Nephron progenitor cell (in vitro differentiated cells): ENCODE results near the gene HEMK1.
A peak's percentile ranks its signal among the peaks of the same experiment; 100 is the strongest.

ENCODE experiments used
- DNase-seq: peaks from one replicate; pipeline ENCODE4 v3.0.0; 2021
- H3K27ac Mint-ChIP-seq: 2 replicates; pipeline ENCODE4 v1.8.0; 2021; ENCODE audit warnings: mild to moderate bottlenecking, moderate library complexity, mixed read lengths
- H3K27me3 Mint-ChIP-seq: 2 replicates; pipeline ENCODE4 v1.8.0; 2021; ENCODE audit warnings: mild to moderate bottlenecking, low read depth, mixed read lengths; ENCODE audit not compliant: poor library complexity
- H3K36me3 Mint-ChIP-seq: 2 replicates; pipeline ENCODE4 v1.8.0; 2021; ENCODE audit warnings: low read depth, mixed read lengths
- H3K4me1 Mint-ChIP-seq: 2 replicates; pipeline ENCODE4 v1.8.0; 2021; ENCODE audit warnings: mixed read lengths
- H3K4me3 Mint-ChIP-seq: 2 replicates; pipeline ENCODE4 v1.8.0; 2021; ENCODE audit warnings: mild to moderate bottlenecking, moderate library complexity, mixed read lengths
- H3K9me3 Mint-ChIP-seq: 2 replicates; pipeline ENCODE4 v1.8.0; 2021; ENCODE audit warnings: mild to moderate bottlenecking, moderate library complexity, mixed read lengths
- CTCF ChIP-seq: fragments of 200-600 bp; sonication (generic); IDR thresholded peaks from 2 replicates; pipeline ENCODE4 v1.5.0; 2021; ENCODE audit warnings: antibody characterized with exemption

The HEMK1 gene

DNA sequence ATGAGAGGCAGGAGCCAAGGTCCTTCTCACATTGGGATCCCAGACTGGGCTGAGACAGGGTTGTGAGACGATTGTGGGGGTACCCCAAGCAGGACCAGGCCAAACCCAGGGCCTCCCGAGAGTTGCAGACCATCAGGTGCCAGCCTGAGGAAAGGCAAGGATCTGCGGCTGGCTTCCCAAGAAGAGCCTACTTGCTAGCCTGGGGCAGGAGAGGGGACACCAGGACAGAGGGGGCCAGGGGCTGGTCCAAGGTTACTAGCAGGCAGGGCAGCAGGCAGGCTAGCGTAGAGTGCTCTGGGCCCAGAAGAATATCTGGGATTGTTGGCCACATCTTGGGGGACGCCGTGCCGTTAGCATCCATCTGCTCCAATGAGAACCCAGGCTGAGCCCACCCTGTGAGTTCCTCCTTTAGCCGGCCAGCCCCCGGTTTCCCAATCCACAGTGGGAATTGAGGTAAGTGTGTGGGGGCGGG is 41.7 kb downstream of the HEMK1 start:
- Mint-ChIP-seq H3K27ac (peak overlapping the region; percentile 64), H3K4me3 (peak overlapping the region; percentile 85), H3K4me1 (peaks cover 49% of the 10 kb centered on the region), H3K36me3 (no peaks in the 10 kb centered on the region), H3K27me3 (peaks cover 33% of the 10 kb centered on the region), H3K9me3 (no peaks in the 10 kb centered on the region)
- TF ChIP-seq CTCF = no peak
- DNase-seq = no peak

DNA sequence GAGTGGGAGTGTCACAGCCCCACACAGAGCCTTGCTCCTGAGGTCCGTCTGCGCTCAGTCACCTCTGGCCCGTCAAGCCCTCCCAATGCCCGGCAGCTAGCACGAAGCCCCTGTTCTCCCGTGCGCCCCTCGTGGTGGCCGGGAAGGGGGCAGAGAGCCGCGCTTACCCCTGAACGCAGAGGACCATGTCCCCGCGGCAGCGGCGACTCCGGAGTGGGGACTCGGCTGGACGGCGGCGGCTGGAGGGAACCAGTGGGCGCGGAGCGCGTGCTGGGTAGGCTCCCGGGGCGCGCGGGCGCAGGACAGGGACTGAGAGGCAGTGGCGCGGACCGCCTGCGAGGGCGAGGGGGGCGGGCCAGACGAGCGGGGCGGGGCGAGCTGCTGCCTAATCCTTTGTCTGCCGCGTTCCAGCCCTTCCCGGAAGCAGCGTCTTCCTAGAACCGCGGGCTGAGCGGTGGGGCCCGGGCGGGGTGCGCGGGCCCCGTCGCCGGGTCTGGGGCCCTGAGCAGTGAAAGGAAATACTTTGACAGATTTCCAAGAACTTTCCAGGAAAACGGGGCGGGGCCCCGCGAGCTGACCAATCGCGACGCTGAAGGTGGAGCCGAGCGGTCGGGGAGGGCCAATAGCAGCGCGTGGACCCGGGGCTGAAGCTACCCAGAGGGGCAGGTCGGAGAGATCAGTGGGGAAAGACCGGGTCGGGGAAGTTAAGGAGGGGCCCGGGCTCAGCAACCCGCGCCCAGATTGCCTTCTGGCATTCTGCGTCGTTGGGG is 42.3 kb downstream of the HEMK1 start, which contains the start of gene CISH:
Gene CISH, minus strand, starts transcription at position 311 of the 770 bp plus-strand sequence. Its CDS starts 124 bp downstream, at position 187.
- peak within 1 kb of the TSS; percentile 85 for H3K4me3 Mint-ChIP-seq
- TF ChIP-seq CTCF = peak; percentile 54
- H3K27me3 Mint-ChIP-seq = peaks cover 36% of the 10 kb centered on the region
- peaks cover 55% of the 10 kb centered on the region for H3K4me1 Mint-ChIP-seq
- H3K36me3 Mint-ChIP-seq = no peaks in the 10 kb centered on the region
- DNase-seq = peak; percentile 98
- no peaks in the 10 kb centered on the region for H3K9me3 Mint-ChIP-seq
- peak within 1 kb of the TSS; percentile 69 for H3K27ac Mint-ChIP-seq

- TF ChIP-seq CTCF = no peak
- Mint-ChIP-seq H3K27ac (peak overlapping the region; percentile 69), H3K27me3 (peaks cover 36% of the 10 kb centered on the region), H3K36me3 (no peaks in the 10 kb centered on the region), H3K4me3 (peak overlapping the region; percentile 85), H3K9me3 (no peaks in the 10 kb centered on the region), H3K4me1 (peaks cover 55% of the 10 kb centered on the region)
- no peak for DNase-seq
Observed at GRCh38 chr3:50612234-50612882, 43.0 kb downstream of the HEMK1 start.

DNA sequence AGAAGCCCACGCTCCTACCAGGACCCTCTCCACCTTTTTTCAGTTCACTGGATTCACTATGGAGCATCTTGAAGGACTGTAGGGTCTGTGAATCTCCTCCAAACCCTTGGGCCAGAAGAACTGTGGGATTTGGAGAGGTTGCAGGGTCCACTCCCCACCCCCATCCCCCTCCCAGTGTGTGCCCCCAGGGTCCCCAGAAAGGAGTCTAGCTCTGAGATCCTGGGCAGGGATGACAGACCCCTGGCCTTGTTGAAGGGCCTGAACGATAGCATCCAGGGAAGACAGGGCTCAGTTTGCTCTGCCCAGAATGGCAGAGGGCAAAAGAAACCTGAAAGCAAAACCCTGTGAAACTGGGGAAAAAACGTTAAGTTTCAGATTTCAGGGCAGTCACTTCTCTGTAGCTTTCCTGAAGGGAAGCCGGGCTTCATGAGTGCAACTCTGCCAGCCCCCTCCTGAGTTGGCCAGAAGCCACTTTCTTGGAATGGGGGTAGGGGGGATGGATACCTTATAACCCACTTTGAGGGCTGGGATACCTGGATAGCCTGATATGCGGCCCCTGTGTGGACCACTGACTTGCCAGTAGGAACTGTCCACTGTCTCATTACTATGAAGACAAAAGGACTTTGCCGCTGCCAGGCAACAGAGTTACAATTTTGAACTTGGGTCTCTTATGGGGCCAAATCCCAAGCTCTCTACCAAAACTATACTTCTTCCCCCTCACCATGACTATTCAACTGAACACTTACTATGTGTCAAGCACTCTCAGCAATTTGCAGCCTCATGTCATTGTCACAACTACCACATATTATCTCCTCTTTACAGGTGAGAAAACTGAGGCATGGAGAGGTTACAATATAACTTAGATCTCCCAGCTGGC is 43.9 kb downstream of the HEMK1 start:
- H3K4me1 Mint-ChIP-seq = peaks cover 55% of the 10 kb centered on the region
- TF ChIP-seq CTCF = no peak
- no peak for DNase-seq
- H3K27me3 Mint-ChIP-seq = peaks cover 36% of the 10 kb centered on the region
- H3K9me3 Mint-ChIP-seq = no peaks in the 10 kb centered on the region
- no peaks in the 10 kb centered on the region for H3K36me3 Mint-ChIP-seq
- H3K4me3 Mint-ChIP-seq = peak overlapping the region; percentile 85
- H3K27ac Mint-ChIP-seq = no peak overlapping the region

GRCh38 chr3:50615190-50615589 is 45.9 kb downstream of the HEMK1 start:
- peaks cover 27% of the 10 kb centered on the region for H3K27me3 Mint-ChIP-seq
- no peak overlapping the region for H3K27ac Mint-ChIP-seq
- H3K36me3 Mint-ChIP-seq = no peaks in the 10 kb centered on the region
- H3K4me3 Mint-ChIP-seq = no peak overlapping the region
- no peak for TF ChIP-seq CTCF
- DNase-seq = no peak
- peaks cover 45% of the 10 kb centered on the region for H3K4me1 Mint-ChIP-seq
- no peaks in the 10 kb centered on the region for H3K9me3 Mint-ChIP-seq
